Renal cortex interstitium (tissue), 15 donors: ENCODE results near the gene CMTR2. TPM values are rescaled to one million over a fixed set of nuclear protein-coding genes. Genes with fewer than 3 reads are reported as not detected.
"Not testable (repeated sequence)": the region's sequence is repeated elsewhere in the genome, so short reads cannot be mapped to it uniquely, and the experiment has no call there.

Source experiments
- DNase-seq, 11 donors: peaks; one replicate each; pipeline ENCODE4 v3.0.0-alpha.2; 2013; ENCODE audit warnings: low read depth in 9 of 11, low spot score in 4 of 11; ENCODE audit errors: extremely low read depth in 1 of 11
- long read RNA-seq, 16 experiments: transcript quantifications; one replicate each; lab custom pipeline, GENCODE V29; 2026
- polyA plus RNA-seq, 3 donors: library from polyadenylated mRNA; unstranded; fragments of 120-200 nt; gene quantifications; one replicate each; pipeline ENCODE4 v1.2.1, GENCODE V29; 2013; ENCODE audit not compliant: insufficient read length in 3 of 3

CMTR2 gene, protein sequence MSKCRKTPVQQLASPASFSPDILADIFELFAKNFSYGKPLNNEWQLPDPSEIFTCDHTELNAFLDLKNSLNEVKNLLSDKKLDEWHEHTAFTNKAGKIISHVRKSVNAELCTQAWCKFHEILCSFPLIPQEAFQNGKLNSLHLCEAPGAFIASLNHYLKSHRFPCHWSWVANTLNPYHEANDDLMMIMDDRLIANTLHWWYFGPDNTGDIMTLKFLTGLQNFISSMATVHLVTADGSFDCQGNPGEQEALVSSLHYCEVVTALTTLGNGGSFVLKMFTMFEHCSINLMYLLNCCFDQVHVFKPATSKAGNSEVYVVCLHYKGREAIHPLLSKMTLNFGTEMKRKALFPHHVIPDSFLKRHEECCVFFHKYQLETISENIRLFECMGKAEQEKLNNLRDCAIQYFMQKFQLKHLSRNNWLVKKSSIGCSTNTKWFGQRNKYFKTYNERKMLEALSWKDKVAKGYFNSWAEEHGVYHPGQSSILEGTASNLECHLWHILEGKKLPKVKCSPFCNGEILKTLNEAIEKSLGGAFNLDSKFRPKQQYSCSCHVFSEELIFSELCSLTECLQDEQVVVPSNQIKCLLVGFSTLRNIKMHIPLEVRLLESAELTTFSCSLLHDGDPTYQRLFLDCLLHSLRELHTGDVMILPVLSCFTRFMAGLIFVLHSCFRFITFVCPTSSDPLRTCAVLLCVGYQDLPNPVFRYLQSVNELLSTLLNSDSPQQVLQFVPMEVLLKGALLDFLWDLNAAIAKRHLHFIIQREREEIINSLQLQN
- polyA plus RNA-seq: 10 to 100 TPM; 42.2 to 62.7 (median 51.0) TPM
- long read RNA-seq, donor 1, full-length matches to known transcripts: 8 of 8 reads
- long read RNA-seq, donor 1, partial matches to known transcripts: 0 of 8 reads
- long read RNA-seq, donor 1, other reads (novel, unspliced or antisense): 0 of 8 reads
- long read RNA-seq, donor 2, full-length matches to known transcripts: 3 of 3 reads
- long read RNA-seq, donor 2, partial matches to known transcripts: 0 of 3 reads
- long read RNA-seq, donor 2, other reads (novel, unspliced or antisense): 0 of 3 reads
- long read RNA-seq, donor 3, full-length matches to known transcripts: 12 of 12 reads
- long read RNA-seq, donor 3, partial matches to known transcripts: 0 of 12 reads
- long read RNA-seq, donor 3, other reads (novel, unspliced or antisense): 0 of 12 reads
- long read RNA-seq, donor 4, full-length matches to known transcripts: 9 of 9 reads
- long read RNA-seq, donor 4, partial matches to known transcripts: 0 of 9 reads
- long read RNA-seq, donor 4, other reads (novel, unspliced or antisense): 0 of 9 reads
- long read RNA-seq, donor 5: 0 reads
- long read RNA-seq, donor 6, full-length matches to known transcripts: 9 of 9 reads
- long read RNA-seq, donor 6, partial matches to known transcripts: 0 of 9 reads
- long read RNA-seq, donor 6, other reads (novel, unspliced or antisense): 0 of 9 reads
- long read RNA-seq, donor 7, full-length matches to known transcripts: 7 of 7 reads
- long read RNA-seq, donor 7, partial matches to known transcripts: 0 of 7 reads
- long read RNA-seq, donor 7, other reads (novel, unspliced or antisense): 0 of 7 reads
- long read RNA-seq, donor 8: 0 reads
- long read RNA-seq, donor 9, full-length matches to known transcripts: 7 of 7 reads
- long read RNA-seq, donor 9, partial matches to known transcripts: 0 of 7 reads
- long read RNA-seq, donor 9, other reads (novel, unspliced or antisense): 0 of 7 reads
- long read RNA-seq, donor 10, full-length matches to known transcripts: 6 of 6 reads
- long read RNA-seq, donor 10, partial matches to known transcripts: 0 of 6 reads
- long read RNA-seq, donor 10, other reads (novel, unspliced or antisense): 0 of 6 reads
- long read RNA-seq, donor 11, full-length matches to known transcripts: 7 of 7 reads
- long read RNA-seq, donor 11, partial matches to known transcripts: 0 of 7 reads
- long read RNA-seq, donor 11, other reads (novel, unspliced or antisense): 0 of 7 reads
- long read RNA-seq, donor 12, partial matches to known transcripts: 0 of 2 reads
- long read RNA-seq, donor 12, other reads (novel, unspliced or antisense): 0 of 2 reads
- long read RNA-seq, donor 13: 0 reads
- long read RNA-seq, donor 14, full-length matches to known transcripts: 6 of 6 reads
- long read RNA-seq, donor 14, partial matches to known transcripts: 0 of 6 reads
- long read RNA-seq, donor 14, other reads (novel, unspliced or antisense): 0 of 6 reads
- long read RNA-seq, donor 15, full-length matches to known transcripts: 5 of 5 reads
- long read RNA-seq, donor 15, partial matches to known transcripts: 0 of 5 reads
- long read RNA-seq, donor 15, other reads (novel, unspliced or antisense): 0 of 5 reads
- long read RNA-seq, donor 16, full-length matches to known transcripts: 18 of 18 reads
- long read RNA-seq, donor 16, partial matches to known transcripts: 0 of 18 reads
- long read RNA-seq, donor 16, other reads (novel, unspliced or antisense): 0 of 18 reads

DNA sequence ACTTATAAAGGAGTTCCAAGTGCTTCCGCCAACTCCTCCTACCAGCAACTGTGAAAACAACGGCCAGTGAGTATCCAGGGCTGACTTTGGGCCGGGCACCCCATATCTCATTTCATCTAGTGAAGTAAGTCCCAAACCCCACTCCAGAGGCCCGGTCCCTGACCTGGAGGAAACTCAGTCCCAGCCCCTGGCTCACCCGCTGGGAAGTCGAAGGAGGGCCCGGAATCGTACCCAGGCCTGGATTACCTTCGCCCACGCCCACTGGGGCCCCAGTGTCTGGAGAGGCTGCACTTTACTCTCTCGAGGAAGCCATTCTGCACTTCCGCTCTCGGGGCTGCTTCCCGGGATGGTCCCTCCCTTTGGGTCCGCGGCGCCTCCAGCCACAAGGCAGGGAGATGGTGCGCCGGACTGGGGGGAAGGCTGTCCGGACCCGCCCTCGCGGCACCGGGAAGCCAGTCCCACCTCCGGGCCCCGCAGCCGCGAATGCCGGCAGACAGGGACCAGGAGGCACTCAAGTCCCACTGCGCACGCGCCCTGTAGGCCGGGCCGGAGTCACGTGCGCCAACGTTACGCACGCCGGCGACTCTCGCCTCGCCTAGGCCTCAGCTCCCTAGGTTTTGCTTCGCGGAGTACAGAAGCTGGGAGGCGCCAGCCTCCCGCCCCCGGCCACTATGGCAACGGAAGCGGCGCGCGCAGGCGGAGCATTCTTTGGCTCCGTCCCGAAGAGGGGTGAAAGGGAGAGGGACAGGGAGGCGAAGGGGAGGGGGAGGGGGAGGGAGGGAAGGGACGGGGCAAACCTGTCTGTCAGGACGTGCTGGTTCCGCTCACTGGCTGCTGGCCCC, at the start of gene CMTR2:
Gene CMTR2 (minus strand): TSS at position 513 of the 842 bp plus-strand sequence. CDS start 3,482 bp downstream, outside the sequence.
- DNase-seq: peak; percentile 85 to 96 (median 94)

DNA sequence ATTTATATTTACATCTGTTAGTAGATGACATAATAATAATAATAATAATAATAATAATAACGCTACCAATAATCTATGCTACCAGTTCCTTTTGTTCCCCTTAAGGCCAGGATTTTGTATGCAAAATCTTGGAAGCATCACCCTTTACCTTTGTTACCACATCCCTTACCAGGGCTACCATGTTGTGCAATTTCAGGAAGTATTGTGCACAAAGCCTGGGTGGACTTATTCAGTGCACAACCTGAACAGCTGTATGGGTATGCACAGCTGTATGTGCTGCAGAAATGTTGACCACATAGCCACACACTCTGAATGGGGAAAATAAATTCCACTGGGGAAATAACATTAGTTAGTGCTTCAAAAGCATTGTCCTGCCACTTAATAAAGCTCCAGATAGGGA, 49.4 kb upstream of the CMTR2 start:
- no peak for DNase-seq

DNA sequence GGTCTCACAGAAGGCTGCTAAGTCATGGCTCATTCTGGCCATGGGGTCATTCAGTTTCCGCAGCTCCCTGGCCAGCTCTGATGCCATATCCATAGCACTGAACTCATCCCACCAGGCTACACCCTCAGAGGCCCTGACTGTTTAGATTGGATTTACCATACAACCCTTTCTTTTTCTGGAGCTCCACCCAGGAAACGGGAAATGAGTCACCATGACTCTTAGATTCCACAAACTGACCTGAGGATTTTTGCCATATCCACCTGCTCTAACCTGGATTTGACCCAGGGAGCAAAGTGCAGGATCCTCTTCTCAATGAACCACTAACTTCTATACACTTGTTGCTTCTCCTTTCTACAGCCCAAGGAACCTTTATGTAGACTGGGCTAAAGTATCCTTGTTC, 49.0 kb upstream of the CMTR2 start:
- no peak for DNase-seq

DNA sequence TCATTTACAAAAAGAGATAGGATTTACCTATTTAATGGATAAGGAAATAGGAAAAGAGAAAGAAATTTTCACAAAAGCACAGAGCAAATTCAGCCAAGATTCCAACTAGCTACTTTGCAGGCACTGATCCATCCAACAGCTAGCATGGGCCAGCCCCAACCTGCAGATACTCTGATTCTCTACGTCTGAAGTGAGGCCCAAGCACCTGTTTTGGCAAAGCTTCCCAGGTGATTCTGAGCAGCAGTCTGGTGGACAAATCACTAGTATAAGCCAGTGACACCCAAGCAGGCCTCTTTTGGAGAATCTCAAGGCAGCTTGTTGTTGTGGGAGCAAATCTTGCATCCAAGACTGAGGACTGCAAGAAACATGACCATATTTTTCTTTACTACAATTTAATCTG, 48.4 kb upstream of the CMTR2 start:
- no peak for DNase-seq

DNA sequence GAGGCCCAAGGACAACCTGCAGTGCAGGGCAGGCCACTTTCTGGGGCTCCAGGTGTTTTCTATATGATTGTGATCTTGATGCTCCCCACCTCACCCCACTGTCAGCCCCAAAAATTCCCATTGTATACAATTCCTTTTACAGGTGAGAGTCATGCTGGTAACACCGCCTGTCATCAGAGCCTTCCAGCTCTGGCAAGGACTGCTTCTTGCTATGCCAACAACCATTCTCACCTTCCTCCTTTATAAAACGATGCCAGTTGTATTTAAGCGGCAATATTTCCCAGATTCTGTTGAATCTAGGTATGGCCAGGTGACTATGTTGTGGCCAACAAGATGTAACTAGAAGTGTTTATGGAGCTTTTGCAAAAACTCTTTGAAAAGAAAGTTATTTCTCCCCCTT, 38.9 kb upstream of the CMTR2 start:
- DNase-seq: no peak

DNA sequence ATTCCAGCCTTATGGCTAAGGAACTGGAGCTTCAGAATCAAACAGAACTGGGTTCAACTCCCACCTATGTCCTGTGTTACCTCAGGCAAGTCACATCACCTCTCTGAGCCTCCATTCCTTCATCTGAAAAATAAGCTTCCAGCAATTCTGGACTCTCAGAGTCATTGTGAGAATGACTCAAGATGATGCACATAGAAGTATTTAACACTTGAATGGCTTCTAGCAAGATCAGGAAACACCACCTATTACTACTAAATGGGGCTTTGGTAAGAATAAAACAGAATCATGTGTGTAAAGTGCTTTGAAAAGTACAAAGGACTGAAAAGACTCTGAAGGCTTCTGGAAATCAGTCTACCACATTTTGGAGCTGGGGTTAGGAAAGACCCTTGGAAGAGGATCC, 38.5 kb upstream of the CMTR2 start:
- no peak for DNase-seq

DNA sequence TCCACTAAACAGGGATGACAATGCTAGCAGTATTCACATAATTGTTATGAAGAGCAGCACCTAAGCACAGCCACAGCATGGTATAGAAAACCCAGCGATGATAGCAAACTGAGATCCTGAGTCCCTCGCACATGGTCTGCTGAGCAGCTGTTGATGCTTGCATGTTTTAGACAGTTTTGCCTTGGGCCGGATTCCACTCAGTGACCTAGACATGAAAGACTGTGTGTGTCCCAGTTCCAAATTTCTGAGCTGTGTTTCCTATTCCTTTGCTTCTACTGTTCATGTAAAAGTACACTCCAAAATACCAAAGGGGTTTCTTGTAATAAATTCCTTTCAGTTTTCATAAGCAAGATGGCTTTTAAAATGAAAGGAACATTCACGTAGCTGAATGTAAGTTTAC, 30.8 kb upstream of the CMTR2 start:
- no peak for DNase-seq

DNA sequence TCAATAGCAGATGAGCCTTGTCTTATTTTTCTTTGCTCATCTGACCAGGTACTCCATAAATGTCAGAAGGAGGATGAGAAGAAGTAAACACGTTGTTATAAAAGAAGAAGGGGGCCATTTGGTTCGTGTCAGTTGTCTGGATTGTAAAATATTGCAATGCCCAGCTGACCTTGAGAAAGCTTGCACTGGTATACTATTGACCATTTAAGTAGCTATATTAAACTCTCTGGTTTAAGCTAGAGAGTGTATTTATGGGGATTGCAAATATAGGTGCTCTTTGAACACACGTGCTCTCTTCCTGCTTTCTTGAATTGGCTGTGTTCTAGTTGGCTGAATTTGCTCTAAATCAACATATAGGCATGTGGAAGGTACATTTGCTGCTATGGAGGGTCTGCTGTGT, 26.1 kb upstream of the CMTR2 start:
- no peak for DNase-seq

DNA sequence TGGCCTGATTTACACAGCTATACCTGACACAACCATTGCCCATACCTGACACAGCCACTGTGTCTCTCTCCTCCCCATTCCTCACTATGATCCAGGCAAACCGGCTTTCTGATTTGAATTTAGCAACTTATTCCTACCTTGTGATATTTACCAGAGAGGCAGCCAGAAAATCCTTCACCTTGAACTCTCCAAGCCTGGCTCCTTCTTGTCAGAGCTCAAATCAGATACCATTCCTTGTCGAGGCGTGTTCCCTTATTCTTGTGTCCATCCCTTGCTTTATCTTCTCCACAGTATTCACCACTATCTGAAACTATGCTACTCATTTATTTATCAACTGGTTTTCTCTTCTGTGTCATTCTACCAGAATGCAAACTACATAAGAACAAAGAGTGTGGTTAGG, 24.4 kb upstream of the CMTR2 start:
- DNase-seq: not testable (repeated sequence)

DNA sequence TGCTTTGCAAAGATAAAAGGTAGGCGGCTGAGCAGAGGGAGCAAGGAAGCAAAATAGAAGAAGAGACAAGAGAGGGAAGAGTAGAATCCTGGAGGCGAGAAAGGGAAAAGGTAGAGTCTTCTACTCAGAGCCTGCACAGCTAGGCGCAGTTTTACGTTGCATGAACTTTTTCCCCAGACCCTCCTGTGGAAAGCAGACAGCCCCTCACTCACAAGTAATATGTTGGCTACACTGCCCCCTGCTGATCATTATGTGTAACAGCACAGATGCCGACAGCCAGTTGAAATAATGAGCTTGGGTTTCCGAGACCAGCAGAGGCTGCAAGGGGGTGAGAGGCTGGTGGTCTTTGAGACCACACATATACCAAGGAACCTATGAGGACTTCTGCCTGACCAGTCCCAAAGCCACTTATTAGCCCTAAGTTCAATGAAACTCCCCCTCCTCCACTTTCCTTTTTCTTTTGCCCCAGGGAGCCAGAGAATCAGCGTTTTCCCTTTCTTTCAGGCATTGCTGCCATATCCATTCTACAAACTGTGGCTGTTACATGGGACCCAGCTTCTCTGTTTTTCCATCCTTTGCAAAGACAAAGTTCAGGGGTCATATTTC, 22.5 kb upstream of the CMTR2 start:
- peak in 7 of 11 donors; percentile 15 to 49 (median 32) for DNase-seq

DNA sequence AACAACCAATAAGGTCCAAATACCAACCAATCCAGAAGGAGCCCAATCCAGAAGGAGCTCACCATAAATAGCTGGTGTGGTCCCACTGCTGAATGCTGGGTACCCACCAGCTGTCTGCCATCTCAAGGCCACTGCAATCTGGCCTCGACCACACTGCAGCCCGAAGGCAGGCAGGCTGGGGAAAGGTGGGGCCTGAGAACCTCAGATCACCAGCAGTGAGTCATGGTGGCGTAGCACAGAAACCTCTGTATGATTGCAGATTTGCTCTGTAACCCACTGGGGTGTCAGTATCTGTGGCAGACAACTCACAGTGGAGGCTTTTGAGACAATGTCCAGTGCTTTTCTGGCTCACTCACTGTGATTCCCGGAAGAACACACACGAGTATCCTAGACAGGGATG, 14.7 kb upstream of the CMTR2 start:
- DNase-seq: no peak

DNA sequence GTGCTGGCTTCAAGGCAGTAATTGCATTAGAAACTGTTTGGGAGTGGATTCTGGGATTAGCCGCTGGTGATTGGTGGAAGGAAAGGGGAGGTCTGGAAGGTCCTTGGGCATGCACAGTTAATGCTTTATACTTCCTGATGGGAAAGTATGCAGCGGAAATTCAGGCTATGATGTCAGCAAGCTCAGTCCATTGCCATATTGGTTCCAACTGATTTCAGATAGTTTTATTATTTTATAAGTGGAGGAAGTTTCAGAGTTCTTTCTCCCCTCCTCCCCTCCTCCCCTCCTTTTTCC, 8.1 kb upstream of the CMTR2 start:
- DNase-seq: no peak

DNA sequence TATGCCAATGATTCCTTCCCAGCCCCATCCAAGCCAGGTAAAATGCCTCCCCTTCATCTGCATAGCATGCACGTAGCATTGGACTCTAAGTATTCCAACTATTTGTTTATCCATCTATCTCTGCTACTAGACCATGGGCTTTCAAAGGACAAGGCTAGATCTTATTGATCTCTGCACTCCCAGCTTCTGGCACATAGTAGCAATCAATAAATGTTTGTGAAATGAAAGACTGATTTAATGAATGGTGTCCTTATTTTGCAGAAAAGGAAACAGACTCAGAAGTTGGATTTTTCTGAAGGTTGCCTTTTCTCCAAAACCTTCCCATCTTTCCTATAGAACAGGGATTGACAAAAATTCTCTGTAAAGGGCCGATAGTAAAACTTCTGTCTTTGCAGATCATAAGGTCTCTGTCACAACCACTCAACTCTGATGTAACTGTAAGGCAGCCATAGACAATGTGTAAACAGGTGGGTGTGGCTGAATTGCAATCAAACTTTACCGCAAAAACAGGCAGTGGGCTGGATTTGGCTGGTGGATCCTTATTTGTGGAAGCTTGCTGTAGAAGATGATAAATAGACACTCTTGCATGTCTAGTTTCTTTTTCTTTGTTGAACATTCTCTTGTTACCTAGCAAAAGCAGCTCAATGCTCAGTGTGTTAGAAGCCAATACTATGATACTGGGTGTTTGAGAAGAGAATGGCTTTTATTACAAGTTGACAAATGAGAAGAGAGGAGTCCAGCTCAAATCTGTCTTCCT, 7.6 kb upstream of the CMTR2 start:
- no peak for DNase-seq

DNA sequence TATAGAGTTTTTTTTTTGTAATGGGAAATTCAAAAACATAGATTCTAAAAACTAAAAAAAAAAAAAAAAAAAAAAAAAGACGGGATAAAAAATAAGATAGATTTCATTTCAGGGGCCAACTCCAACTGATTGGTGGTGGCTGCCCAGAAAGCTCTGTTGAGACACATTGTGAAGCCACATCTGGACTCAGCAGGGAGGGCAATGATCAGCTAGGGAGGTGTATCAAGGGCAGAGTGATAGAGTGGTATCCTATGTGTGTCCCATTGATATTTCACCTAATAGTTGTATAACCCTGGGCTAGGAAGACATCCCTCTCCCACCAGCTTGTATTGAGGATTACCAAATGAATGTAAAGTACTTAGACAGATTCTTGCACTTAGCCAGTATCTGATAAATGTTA, 6.7 kb upstream of the CMTR2 start:
- no peak for DNase-seq

DNA sequence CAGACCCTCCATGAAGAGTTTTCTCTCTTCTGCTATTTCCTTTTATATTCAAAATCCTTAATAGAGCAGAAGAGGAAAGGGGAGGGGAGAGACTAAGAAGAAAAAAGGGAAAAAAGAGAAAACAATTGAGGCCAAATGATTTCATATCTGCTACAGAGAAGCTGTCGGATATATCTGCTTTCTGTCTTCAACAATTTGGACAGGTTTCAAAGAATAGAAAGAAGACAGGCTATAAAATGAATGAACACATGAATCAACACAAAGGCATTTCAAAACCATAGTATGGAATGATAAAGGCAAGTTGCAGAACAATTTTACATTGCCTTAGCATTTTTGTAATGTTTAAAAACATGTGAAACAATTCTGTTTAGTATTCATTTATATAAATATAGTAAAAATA, 4.7 kb upstream of the CMTR2 start:
- no peak for DNase-seq
